Right forelimb (tissue), 1 donor: ENCODE measurements around the gene SPAAR.
A peak's percentile ranks its signal among the peaks of the same experiment; 100 is the strongest.
"Not testable (repeated sequence)": the region's sequence is repeated elsewhere in the genome, so short reads cannot be mapped to it uniquely, and the experiment has no call there.

Experiments used
- DNase-seq: peaks from one replicate; pipeline ENCODE4 v3.0.0-alpha.2; 2018

Gene SPAAR, protein sequence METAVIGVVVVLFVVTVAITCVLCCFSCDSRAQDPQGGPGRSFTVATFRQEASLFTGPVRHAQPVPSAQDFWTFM

DNA sequence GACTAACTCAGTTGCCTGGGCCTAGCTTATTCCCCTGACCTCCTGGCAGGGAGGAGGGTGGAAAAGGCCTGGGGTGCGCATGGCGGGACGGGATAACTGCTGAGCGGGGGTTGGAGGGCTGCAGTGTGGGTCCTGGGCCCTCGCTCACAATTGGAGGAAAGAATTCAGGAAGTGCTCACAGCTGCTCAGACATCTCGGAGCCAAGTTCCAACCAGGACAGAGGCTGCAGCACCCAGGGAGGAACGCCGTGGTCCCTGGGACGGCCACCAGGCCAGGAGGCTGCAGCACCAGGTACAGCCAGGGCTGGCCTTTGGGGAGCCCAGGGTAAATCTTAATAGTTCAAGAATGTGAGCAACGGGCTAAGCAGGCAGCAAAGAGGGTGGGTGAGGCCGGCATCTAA, at the start of gene SPAAR:
TSS of gene SPAAR (plus strand) at position 217 of the 400 bp plus-strand sequence. CDS start 974 bp downstream, outside the sequence.
- DNase-seq = no peak

GRCh38 chr9:35859990-35860339, 49.3 kb upstream of the SPAAR start:
- DNase-seq = no peak

DNA sequence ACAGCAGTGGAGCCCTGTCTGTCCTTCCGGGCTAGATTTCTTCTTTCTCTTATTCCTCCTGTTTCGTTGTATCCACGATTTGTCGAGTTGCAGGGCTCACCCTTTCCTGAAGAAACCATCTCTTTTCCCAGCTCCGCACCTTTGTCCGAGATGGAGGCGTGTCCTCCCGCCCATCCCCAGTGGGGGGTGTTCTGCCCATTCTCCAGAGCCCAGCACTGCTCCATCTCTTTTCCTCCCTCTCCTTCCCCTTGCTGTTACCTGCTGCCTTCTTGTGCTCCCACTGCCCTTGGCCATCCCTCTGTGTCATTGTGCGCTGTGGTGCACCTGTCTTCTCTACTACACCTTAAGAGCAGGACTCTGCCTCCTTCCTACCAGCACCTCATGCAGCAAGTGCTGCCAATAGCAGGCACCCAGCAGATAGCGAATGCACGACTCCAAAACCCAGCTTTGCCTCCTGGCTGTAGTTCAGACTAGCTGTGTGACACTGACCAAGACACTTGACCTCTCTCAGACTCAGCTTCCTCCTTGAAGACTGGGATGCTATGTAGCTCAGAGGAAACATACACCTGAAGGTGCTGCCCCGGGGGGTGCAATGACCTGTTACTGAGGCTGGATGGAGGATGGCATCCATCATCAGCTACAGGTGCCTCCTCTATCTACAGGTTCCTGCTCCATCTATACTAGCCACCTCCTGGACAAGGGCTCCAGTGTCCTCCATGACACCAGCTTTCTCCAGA, 48.0 kb upstream of the SPAAR start:
- peak; percentile 11 for DNase-seq

GRCh38 chr9:35862328-35862727, 47.0 kb upstream of the SPAAR start:
- peak; percentile 30 for DNase-seq

DNA sequence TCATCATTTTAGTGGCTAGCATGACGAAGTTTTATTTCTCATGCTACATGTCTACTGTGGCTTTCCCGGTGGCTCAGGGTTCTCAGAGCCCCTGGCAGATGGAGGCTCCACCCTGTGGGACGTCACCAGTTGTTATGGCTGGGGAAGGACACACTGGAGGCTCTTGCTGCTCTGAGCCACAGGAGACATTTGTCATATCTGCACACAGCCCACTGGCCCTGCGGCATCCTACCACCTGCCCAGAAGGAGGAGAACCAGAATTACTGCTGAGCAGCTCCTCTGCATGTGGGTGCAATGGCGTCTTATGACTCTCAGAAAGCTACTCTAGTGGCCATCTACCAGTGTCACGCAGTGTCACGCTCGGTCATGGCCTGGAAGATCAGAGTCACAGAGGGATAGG, 45.7 kb upstream of the SPAAR start:
- peak; percentile 24 for DNase-seq

DNA sequence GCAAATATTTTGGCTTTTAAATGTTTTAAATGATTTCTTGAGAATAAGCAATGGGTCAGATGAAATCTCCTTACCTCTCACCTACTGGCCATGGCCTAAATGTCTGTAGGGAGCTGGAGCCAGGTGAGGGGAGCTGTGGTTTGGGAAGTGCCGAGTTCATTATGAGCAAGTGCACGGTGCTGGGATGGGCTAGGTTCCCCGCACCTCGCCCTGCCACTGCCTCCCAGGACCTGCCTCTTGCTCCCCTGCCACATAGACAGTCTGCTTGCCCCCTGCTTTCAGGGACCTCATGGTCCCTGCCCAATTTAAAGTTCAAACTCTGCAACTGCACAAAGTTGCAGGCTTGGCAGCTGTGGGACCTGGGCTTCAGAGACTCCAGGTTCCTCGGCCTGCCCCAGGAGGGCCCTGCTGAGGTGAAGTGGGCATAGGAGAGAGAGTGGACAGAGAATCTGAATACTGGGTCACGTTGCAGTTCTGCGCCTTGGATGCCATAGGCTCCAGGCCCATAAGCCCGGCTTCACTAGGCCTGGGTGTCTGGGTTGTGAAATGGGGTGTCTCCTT, 44.5 kb upstream of the SPAAR start:
- peak; percentile 15 for DNase-seq

DNA sequence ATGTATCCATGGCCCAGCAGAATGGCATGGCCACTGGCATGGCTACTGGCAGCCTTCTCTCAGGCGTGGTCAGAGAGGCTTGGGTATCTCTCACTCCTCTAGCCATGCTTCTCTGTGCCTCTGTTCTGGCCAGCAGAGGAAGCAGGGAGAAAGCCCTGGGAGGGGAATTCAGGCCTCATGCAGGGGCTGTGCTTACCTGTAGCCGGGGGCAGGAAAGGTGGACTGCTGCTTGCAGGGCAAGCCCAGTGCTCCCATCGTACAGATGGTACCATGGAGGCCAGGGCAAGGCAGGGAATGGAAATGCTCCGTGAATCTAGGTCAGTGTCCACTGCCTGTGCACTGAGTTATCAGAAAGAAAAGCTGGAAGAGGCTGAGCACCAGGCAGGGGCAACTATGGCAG, 41.8 kb upstream of the SPAAR start:
- DNase-seq = no peak

DNA sequence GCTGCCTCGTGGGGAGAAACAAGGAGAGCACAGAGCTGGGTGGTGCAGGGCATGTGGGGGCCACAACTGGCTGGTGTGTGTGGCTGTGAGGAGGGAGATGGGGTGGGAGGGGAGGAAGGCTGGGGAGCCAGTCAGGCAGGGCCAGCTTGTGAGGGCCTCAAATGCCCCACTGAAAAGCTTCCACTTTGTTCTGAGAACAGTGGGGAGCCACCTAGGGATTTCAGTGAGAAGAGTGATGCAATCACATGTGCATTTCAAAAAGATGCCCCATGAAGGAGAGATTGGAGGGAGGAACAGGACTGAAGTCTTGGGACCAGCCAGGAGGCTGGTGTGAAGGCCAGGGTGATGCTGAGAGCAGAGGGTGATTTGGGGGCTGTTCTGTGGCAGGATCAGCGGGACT, 40.4 kb upstream of the SPAAR start:
- no peak for DNase-seq

DNA sequence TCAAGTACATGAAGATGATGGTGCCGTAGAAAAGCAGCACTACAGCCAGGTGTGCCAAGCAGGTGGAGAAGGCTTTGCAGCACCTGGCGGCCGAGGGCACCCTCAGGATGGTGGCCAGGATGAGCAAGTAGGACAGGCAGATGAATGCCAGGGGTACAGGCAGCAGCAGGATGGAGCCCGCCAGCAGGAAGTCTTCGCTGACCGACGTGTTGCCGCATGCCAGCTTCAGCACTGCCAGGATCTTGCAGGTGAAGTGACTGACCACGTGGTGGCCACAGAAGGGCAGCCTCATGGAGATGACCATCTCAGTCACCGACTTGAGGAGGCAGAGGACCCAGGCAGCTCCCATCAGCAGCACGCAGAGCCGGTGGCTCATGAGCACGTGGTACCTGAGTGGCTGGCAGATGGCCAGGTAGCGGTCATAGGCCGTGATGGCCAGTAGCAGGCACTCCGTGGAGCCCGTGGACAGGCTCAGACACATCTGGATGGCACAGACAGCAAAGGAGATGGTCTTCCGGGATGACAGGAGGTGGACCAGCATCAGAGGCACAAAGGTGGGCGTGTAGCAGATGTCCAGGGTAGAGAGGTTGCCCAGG, 39.6 kb upstream of the SPAAR start:
- no peak for DNase-seq

DNA sequence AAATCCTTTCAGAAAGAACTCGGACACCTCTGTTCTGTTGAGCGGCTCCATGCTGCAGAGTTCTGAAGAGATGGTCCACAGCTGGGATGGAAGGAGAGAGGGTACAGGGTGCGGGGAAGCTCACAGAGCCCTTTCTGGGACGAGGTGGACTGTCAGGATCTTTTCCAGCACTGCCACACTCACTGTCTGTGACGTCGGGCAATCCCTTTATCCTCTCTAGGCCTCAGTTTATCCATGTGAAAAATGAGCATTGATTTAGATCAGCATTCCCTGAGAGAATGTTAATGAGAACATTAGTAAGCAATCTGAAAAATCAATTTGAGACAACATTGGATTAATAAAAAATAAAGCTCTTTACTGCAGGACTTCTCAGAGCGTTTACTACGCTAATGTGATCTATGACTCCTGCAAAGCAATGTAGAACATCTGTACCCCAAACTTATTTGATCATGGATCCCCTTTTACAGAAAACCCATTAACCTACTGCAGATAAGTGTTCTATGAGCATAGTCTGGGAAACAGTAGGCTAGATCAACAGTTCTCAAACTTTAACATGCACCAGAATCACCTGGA, 38.9 kb upstream of the SPAAR start, which contains the start of gene OR13J1:
TSS of gene OR13J1 (minus strand) at position 51 of the 573 bp plus-strand sequence. CDS start at position 51, 0 bp downstream.
- no peak for DNase-seq

GRCh38 chr9:35871545-35871944, 37.7 kb upstream of the SPAAR start:
- no peak for DNase-seq

DNA sequence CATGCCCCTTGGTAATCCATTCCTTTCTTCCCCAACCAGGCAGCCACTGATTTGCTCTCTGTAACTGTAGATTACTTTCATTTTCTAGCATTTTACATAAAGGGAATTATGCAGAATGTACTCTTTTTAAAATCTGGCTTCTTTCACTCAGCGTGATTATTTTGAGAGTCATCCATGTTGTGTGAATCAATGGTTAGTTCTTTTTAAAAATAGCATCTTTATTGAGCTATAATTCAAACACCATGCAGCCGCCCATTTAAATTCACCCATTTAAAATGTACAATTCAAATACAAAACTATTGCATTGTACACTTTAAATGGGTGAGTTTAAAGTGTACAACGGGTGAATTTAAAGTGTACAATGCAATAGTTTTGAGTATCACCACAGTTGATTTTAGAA, 36.8 kb upstream of the SPAAR start:
- no peak for DNase-seq

- DNase-seq = peak; percentile 90
Observed at GRCh38 chr9:35882263-35882848, 26.9 kb upstream of the SPAAR start.

DNA sequence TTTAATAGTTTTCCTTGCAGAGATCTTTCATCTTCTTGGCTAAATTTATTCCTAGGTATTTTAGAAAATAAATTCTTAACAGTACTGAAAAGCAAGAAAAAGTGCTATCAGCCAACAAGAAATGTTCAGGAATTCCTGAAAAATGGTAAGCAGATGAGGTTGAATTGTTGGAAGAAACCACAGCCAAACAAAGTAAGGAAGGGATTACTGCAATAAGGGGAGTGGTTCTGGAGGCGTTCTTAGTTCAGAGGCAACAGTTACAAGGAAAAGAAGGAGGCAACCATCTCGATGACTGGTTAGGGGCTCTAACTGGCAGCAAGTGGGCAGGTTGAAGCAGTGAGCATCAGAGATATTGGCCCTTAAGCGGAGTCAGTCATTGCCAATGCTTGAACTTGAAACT, 26.3 kb upstream of the SPAAR start:
- DNase-seq = no peak

GRCh38 chr9:35884908-35885307, 24.4 kb upstream of the SPAAR start:
- DNase-seq = not testable (repeated sequence)

DNA sequence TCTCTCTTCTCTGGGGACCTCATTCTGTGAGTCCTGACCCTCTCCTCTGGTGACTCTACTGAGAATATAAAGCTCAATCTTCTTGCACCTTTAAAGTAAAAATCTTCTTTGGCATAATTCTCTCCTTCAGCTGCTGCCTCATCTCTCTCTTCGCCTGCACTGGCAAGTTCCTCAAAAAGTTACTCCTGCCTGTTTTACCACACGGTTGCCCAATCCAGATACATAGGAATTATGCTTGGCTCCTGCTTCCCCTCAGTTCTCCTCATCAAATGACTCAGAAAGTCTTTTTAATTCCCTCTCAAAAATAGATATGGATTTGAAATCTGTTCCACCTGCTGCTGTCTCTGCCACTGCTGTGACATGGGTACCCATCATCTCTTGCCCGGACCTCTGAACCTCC, 17.6 kb upstream of the SPAAR start:
- DNase-seq = no peak

GRCh38 chr9:35892051-35892450, 17.2 kb upstream of the SPAAR start:
- DNase-seq = no peak

DNA sequence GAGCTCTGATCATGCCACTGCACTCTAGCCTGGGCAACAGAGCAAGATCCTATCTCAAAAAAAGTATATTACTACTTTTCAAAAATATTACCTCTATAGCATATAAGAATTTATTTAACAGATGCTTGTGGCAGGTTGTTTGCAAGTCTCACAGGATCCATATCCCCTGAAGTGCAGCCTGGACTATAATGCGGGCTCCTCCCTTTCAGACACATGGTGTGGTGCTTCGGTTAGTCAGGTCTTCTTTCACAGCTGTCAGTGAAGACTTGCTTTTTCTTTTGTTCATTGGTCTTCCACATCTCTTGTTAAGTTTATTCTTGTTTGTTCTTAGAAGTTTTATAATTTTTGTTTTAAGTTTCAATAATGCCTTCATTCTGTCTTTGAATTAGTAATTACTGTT, 12.7 kb upstream of the SPAAR start:
- DNase-seq = no peak

DNA sequence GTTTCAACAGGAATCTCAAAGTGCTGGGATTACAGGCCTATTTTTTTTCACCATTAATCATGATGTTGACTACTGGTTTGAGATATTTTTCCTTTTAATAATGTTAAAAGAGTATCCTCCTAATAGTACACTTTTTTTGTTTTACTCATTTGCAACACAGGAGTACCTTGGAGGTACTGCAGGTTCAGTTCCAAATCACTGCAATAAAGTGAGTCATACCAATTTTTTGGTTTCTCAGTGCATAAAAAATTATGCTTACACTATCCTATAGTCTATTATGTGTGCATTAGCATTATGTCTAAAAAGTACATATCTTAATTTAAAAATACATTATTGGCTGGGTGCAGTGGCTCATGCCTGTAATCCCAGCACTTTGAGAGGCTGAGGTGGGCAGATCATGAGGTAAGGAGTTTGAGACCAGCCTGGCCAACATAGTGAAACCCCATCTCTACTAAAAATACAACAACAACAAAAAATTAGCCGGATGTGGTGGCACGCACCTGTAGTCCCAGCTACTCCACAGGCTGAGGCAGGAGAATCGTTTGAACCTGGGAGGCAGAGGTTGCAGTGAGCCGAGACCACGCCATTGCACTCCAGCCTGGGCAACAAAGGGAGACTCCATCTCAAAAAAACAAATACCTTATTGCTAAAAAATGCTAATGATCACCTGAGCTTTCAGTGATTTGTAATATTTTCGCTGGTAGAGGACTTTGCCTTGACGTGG, 11.8 kb upstream of the SPAAR start:
- DNase-seq = not testable (repeated sequence)

DNA sequence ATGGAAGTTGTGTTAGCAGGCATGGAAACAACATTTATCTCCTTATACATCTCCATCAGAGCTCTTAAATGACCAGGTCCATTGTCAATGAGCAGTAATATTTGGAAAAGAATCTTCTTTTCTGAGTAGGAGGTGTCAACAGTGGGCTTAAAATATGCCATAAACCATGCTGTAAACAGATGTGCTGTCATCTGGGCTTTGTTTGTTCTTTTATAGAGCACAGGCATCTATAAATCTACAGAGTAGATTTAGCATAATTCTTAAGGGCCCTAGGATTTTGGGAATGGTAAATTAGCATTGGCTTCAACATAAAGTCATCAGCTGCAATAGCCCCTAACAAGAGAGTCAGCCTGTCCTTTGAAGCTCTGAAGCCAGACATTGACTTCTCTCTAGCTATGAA, 11.0 kb upstream of the SPAAR start:
- DNase-seq = no peak

DNA sequence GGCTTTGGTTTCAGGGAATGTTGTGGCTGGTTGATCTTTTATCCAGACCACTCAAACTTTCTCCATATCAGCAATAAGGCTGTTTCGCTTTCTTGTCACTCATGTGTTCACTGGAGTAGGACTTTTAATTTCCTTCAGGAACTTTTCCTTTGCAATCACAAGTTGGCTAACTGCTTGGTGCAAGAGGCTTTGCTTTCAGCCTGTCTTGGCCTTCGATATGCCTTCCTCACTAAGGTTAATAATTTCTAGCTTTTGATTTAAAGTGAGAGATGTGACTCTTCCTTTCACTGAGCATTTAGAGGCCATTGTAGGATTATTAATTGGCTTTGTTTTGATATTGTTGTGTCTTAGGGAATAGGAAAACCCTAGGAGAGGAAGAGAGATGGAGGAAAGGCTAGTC, 10.3 kb upstream of the SPAAR start:
- no peak for DNase-seq

DNA sequence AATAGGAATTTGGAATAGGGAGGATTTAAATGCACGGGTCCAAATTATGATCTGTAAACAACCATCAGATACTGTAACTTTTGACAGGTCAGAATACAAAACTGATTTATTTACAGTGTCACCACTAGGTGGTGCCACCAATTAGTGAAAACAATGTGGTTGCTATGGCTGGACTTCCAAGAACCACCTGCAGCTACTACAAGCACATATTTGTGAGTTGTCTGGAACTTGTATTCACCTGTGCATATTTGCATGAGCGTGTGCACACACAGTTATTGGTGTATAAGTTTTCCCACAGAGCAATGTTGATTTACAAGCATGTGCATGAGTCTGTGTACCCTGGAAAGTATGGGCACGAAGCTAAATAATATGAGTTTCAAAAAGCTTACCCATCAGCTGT, 6.2 kb upstream of the SPAAR start:
- peak; percentile 55 for DNase-seq

DNA sequence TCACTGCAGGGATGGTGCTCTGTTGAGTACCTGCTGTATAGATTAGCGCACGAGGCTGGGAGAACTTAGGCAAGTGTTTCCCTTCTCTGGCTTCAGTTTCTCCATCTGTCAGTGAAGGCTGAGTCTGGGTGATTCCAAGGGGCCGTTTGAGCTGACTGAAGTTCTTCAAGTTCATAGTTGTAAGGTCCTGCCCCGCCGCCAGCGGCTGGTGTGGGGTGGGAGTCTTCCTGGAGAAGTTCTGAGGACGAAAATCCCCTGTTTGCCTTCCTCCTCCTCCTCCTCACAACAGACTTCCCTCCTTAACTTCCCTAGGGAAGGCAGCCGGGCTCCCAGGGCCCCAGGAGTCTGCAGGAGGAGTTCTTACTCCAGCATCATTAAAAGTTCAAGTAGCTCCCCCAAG, 5.0 kb upstream of the SPAAR start:
- no peak for DNase-seq
